ENCODE measurements around the gene UBTF. TPM values are rescaled to one million over a fixed set of nuclear protein-coding genes. Genes with fewer than 3 reads are reported as not detected.

Gene UBTF
- total RNA-seq, 1 donor from 2014 or later = 65.2 TPM

- no peak for ATAC-seq
Observed at GRCh38 chr17:44202756-44203155, 16.7 kb downstream of the UBTF start.

DNA sequence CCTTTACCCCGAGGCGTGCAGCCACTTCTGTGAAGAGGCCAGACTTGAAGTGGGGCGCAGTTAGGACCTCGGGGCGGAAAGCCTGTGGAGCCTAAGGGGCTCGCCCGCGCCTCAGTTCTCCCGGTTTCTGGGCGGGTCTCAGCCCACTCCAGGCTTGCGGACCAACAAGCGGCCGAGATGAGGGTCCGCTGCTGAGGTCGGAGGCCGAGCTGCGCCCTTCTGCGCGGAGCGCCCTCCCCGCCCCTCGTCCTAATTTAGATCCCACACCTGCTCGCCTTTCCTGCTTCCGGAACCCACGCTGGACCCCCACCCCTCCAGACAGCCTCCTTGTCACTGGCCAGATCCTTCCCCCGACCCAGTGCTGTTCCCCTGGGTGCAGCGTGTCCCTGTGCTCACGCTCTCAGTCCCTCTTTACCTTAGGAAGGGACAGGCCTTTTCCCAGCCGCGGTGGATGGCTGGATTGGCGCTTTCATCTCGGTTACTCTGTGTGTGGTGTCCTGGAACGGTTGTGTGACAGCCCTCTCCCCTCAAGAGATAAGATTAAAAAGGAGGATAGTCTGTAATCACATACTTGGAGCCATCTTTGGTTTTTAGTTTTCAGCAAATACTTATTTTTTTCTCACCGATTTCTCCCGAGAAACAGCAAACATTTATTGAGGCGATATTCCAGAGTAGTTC, 18.9 kb downstream of the UBTF start:
- ATAC-seq (peak; percentile 1), DNase-seq (no peak)
- intact Hi-C loops (cut with micrococcal nuclease) = no loop called here

More at GRCh38 chr17:44202756-44203155, 16.7 kb downstream of the UBTF start:
- DNase-seq = no peak
- intact Hi-C loops (cut with micrococcal nuclease) = no loop called here

DNA sequence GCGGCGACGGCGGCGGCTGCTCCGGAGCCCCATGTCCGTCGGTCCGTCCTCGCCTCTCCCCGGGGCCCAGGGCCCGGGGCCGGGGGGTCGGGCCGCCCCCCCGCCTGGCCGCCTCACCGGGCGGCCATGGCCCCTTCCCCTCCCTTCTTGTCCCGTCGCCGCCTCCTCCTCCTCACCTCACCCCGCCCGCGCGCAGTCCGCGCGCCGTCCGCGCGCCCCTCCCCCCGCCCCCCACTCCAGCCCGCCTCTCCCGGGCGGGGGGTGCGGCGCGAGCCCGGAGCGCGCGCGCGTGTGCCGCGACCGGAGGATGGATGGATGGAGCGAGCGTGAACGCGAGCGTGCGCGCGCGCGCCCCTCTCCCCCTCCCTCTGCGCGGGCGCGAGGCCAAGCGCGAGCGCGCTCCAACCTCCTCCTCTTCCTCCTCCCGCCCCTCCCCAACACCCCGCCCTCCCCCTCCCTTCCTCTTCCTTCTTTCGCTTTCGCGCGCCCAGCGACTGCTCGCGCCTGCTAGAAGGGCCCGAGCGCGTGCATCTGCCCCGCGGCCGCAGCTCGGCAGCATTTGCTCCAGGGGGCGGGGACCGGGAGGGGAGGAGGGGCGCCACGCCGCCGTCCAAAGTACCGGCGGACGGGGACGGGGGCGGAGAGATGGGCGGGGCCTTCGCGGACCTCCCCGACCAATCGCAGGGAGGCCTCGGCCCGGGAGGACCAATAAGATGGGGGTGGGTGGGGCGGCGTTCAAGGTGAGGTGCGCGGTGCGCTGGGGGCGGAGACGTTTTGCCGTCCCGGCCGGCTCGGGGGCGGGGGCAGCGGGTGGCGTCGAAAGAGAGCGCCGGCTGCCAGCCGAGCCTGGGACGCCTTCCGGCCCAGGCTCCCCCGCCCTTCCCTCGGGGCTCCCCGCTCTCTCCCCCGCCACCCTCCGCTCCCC, 19.7 kb downstream of the UBTF start, which contains the start of gene ATXN7L3:
Gene ATXN7L3 (minus strand): TSS at position 332 of the 925 bp plus-strand sequence. CDS start 1,814 bp downstream, outside the sequence.
- DNase-seq (peak; percentile 99), ATAC-seq (peak; percentile 95)
- intact Hi-C loops (cut with micrococcal nuclease) = no loop called here

DNA sequence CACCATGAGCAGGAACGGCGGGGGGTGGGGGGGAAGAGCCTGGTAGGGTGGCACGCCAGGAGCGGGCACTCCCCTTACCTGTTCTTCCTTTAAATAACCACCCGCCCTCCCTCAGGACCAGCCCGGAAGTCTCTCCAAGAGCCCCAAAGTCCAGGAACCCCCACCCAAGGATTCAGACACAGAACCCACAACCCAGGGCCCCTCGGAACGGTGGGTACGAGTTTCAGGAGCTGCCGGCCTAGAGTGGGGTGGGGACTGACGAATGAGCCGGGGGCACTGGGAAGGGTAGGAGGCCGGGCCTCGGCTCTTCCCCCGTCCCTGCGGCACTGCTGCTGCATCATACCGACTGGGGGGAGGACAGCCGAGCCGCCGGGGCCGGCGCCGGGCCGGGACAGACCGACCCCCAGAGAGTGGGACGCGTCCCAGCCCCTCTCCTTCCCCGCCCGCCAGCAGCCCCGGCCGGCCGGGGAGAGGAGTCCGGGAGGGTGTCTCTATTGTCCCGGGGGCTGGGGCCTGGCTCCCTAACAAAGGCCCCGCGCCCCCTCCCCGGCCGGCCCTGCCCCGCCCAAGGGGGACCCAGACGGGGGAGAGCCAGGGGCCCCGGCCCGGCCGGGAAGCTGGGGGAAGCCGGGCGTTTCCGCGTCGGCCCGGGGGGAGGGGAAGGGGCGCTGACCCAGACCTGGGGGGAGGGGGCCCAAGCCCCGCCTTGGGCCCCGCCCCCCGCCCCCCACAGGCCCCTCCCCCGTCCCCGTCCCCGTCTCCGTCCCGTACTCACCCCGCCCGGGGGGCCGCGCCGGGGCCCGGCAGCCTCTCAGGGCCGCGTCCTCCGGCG, 20.5 kb downstream of the UBTF start:
- intact Hi-C loops (cut with micrococcal nuclease) = no loop called here
- ATAC-seq = peak; percentile 43

GRCh38 chr17:44197980-44198720, 21.3 kb downstream of the UBTF start:
- ATAC-seq (no peak), DNase-seq (no peak)
- intact Hi-C loops (cut with micrococcal nuclease) = no loop called here

More for the DNA sequence above, 20.5 kb downstream of the UBTF start:
- peak; percentile 79 for DNase-seq

GRCh38 chr17:44197107-44197506, 22.4 kb downstream of the UBTF start:
- no peak for ATAC-seq
- intact Hi-C loops (cut with micrococcal nuclease) = no loop called here
- DNase-seq = no peak

DNA sequence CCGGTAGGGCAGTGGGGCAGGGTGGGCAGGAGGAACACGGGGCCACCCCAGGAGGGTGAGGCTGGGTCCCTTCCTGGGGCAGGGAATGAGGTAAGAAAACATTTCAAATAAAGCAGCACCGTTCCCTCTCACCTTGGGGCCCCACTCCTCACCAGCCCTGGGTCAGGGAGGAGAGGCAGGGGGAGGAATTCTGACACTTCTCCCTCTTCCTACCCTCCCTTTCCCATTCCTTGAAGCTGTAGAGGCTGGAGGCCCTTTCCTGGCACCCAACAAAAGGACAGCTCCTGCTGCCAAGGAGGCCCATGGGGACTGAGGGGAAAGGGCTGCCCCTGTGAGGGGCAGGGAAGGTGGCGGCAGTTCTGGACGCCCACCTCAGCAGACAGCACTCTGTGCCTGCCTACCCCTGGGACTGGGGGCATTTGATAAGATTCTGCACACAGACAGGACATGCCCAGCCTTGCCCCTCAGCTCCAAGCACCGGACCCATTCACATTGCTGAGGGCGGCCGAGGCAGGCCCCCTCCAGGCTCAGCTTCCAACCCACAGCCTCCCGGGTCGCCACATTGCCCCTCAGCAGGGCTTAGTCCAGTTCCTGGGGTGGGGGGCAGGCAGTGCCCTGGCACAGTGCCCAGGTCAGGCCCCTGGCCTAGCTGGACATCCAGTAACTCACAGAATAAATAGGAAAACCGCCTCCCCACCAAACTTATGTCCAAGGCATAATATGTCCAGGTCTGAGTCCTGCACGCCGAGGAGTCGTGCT, 26.0 kb downstream of the UBTF start:
- DNase-seq = no peak
- ATAC-seq = no peak
- intact Hi-C loops (cut with micrococcal nuclease) = no loop called here

- DNase-seq = no peak
- no peak for ATAC-seq
- intact Hi-C loops (cut with micrococcal nuclease) = no loop called here
Observed at GRCh38 chr17:44192750-44193149, 26.7 kb downstream of the UBTF start.

DNA sequence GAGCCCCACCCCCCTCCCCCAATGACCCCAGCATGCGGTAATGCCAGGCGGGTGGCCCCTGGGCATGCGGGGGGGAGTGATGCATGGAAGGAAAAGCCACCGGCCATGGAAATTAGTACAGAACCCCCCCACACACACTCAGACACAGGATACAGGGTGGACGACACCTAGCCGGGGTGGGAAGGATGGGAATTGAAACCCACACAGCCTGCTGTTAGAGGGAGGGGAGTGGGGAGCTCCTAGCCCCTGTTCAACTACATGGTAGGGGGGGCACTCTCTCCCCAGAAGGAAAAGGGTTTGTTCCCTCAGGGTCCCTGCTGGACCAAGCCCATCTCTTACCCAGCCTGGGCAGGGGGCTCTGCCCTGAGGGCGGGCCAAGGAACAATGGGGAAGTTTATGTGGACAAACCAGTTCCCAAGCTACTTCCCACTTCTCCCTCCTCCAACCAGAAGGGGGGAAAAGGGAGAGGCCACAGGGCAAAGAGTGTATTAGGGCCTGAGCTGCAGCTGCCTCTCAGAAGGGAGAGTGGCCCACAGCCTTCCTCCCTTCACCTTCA, 27.5 kb downstream of the UBTF start:
- DNase-seq = no peak
- ATAC-seq = peak; percentile 10

DNA sequence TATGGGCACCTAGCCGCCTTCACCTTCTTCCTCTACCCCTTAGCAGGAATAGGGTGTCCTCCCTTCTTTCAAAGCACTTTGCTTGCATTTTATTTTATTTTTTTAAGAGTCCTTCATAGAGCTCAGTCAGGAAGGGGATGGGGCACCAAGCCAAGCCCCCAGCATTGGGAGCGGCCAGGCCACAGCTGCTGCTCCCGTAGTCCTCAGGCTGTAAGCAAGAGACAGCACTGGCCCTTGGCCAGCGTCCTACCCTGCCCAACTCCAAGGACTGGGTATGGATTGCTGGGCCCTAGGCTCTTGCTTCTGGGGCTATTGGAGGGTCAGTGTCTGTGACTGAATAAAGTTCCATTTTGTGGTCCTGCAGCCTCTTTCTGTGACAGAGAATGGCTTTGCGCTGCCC, 28.1 kb downstream of the UBTF start:
- no peak for ATAC-seq
- intact Hi-C loops (cut with micrococcal nuclease) = no loop called here
- no peak for DNase-seq

More for the DNA sequence above, 27.5 kb downstream of the UBTF start:
- intact Hi-C loops (cut with micrococcal nuclease) = no loop called here

DNA sequence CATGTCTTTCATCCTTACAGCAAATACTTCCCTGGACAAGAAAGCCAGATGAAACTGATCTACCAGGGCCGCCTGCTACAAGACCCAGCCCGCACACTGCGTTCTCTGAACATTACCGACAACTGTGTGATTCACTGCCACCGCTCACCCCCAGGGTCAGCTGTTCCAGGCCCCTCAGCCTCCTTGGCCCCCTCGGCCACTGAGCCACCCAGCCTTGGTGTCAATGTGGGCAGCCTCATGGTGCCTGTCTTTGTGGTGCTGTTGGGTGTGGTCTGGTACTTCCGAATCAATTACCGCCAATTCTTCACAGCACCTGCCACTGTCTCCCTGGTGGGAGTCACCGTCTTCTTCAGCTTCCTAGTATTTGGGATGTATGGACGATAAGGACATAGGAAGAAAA, 29.0 kb downstream of the UBTF start:
- no peak for DNase-seq
- ATAC-seq = no peak
- intact Hi-C loops (cut with micrococcal nuclease) = no loop called here

DNA sequence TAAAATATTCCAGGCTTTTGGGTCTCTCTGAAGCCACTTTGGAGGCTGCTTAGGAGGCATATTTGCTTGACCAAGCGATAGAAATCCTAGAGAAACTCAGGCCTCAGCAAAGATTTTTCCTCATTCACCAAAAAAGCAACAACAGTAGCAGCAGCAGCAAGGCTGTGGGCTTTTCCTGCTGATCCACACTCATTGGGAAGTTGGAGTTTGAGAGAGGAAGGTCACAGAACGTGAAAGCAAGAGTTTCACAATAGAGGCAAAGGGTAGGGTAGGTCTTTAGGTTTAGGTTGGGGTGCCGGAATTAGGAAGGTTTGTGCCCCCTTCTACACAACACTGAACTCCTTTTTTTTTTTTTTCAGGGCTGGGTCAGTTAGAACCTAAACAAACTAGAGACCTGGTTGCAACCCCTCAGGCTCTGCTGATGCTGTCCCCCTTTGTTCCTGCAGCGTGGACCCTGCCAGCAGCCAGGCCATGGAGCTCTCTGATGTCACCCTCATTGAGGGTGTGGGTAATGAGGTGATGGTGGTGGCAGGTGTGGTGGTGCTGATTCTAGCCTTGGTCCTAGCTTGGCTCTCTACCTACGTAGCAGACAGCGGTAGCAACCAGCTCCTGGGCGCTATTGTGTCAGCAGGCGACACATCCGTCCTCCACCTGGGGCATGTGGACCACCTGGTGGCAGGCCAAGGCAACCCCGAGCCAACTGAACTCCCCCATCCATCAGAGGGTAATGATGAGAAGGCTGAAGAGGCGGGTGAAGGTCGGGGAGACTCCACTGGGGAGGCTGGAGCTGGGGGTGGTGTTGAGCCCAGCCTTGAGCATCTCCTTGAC, 30.7 kb downstream of the UBTF start:
- DNase-seq (no peak), ATAC-seq (no peak)
- intact Hi-C loops (cut with micrococcal nuclease) = no loop called here

- intact Hi-C loops (cut with micrococcal nuclease) = no loop called here
- DNase-seq (no peak), ATAC-seq (peak; percentile 75)
Observed at GRCh38 chr17:44187131-44187899, 32.2 kb downstream of the UBTF start.

DNA sequence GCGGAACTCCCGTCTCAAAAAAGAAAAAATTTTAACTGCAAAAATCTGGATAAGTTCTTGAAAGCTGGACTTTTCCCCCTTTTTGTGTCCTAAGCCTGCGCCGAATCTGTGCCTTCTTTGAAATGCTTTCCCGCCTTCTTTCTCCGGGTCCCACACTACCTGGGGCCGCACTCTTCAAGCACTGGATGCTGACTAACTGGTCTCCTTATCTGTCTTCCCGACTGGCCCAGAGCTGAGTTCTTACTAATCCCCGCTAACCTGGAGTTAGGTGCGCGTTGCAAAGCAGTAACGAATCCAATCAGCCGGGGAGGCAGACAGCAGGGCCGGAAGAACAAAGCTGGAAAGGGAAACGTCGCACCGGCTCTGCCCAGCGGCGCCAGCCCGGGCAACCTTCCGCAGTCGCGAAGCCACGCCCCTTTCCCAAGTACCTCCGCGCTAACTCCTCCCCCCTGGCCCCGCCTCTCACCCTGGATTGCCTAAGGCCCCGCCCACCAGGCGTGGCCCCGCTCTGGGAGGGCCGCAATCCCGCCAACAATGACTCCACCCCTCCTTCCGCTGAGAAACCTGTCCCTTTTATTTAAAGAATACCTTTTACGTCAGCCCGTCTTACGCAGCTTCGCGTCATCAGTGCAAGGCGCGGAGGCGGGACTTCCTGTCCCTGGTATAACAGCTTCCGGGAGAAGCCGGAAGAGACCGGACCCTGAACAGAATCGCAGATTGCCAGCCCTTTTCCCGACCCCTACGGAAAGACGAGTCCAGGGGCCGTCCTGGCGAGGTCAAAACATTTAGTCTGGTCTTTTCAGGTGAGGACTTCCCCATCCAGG, 33.0 kb downstream of the UBTF start, which contains the start of gene TMUB2:
Gene TMUB2 (plus strand): TSS at position 666 of the 824 bp plus-strand sequence. CDS start 737 bp downstream, outside the sequence.
- peak; percentile 95 for ATAC-seq
- intact Hi-C loops (cut with micrococcal nuclease) = no loop called here
- DNase-seq = peak; percentile 99

DNA sequence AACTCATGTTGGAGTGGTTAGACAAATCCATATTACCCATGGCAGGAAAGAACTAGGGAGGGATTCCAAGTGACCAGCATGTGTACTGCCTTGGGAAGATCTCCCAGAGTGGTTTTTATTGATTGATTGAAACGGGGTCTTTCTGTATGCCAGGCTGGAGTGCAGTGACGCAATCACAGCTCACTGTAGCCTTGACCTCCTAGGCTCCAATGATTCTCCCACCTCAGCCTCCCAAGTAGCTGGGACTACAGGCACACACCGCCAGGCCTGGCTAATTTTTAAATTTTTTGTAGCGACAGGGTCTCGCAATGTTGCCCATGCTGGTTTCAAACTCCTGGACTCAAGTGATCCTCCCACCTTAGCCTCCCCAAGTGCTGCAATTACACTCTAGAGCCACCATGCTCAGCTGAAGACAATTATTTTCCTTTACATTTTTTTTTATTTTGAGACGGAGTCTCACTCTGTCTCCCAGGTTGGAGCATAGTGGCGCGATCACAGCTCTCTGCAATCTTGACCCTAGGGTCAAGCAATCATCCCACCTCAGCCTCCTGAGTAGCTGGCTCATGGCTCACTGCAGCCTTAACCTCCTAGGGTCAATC, 35.2 kb downstream of the UBTF start:
- no peak for DNase-seq

More for the DNA sequence above, 35.2 kb downstream of the UBTF start:
- intact Hi-C loops (cut with micrococcal nuclease) = no loop called here
- ATAC-seq = no peak
